Prostate gland (tissue), 1 donor: Measurements from ENCODE around the gene SLPI.

Source experiments
- POLR2A ChIP-seq: fragments of 450-650 bp; IDR thresholded peaks from one replicate; pipeline ENCODE4 v1.6.1; 2016; ENCODE audit warnings: antibody characterized with exemption, mild to moderate bottlenecking
- POLR2AphosphoS5 ChIP-seq: sonication (generic); formaldehyde crosslinking; IDR thresholded peaks from one replicate; pipeline ENCODE4 v1.6.1; 2017; ENCODE audit warnings: antibody characterized with exemption

- TF ChIP-seq POLR2A (no peak), POLR2AphosphoS5 (no peak)
Measured at GRCh38 chr20:45283551-45284057, 29.2 kb upstream of the SLPI start.
